ENCODE measurements around the gene GRHL3.

DNA sequence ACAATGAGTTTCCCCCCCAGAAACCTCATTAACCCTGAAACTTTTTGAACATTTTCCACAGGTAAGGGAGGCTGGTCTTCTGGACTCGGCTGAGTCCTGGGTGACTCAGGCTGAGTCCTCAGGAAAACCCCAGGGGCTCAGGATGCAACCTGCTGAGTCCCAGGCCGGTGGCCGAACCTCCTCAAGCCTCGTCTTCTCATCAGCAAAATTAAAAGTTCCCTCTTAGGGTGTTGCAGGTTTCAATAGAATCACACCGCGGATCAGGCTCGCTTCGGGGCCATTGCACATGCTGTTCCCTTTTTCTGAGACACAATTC lies 35.0 kb upstream of the GRHL3 start:
- TF ChIP-seq, protein P1, sequence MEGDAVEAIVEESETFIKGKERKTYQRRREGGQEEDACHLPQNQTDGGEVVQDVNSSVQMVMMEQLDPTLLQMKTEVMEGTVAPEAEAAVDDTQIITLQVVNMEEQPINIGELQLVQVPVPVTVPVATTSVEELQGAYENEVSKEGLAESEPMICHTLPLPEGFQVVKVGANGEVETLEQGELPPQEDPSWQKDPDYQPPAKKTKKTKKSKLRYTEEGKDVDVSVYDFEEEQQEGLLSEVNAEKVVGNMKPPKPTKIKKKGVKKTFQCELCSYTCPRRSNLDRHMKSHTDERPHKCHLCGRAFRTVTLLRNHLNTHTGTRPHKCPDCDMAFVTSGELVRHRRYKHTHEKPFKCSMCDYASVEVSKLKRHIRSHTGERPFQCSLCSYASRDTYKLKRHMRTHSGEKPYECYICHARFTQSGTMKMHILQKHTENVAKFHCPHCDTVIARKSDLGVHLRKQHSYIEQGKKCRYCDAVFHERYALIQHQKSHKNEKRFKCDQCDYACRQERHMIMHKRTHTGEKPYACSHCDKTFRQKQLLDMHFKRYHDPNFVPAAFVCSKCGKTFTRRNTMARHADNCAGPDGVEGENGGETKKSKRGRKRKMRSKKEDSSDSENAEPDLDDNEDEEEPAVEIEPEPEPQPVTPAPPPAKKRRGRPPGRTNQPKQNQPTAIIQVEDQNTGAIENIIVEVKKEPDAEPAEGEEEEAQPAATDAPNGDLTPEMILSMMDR (IDR thresholded peaks at IDR 0.05), result no peak
- no peak for TF ChIP-seq ZFX (IDR thresholded peaks at IDR 0.05; ENCODE audit: borderline replicate concordance)

Data from 22Rv1 (cell line).